ENCODE results near the gene CDK18. TPM values are rescaled to one million over a fixed set of nuclear protein-coding genes. Genes with fewer than 3 reads are reported as not detected.

CDK18 gene
- total and polyA plus RNA-seq, 2 of the 8 experiments (the other 6 are each of a cell fraction or from before 2014, with no cell fraction given) = 31.2 to 44.0 TPM

DNA sequence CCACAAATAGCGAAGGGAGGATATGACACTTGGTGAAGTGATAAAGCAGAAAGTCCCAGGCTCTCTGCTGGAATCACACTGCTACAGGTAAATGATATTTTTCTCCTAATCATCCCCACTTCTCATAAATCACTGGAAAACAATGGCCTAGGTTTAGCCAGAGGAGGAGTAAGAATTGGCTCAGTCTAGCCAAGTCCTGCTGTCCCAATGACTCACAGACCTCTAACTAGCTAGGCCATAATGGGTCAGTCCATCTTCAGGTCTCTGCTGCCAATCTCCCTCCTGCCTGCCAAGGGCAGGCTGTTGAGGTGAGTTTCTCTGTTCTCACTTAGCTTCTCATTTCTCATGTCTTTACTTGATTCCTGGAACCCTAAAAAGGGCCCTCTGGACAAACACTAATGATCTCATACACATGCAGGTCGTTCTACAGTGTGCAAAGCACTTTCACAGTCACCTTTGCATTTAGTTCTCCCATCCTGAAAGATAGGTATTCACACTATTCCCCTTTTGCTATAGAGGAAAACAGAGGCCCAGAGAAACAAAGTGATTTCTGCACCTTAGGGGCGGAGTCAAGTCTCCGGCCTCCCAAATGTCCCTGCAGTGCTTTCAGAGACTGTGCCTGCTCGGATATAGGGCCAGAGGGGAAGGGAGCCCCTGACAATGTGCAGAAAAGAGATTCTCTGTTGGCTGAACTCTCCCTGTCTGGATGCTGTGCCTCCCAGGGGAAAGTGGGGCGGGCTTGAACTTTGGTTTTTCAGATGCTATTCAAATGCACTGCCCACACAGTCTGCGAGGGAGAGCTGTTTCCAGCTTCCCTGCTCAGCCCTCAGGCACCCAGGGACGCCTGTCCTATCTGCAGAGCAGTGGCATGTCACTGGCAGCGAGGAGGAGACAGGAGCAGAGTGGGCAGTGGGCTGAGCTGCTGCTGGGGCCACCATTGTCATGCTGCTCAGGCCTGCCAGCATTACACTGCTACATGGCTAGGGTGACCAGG is 3.9 kb upstream of the CDK18 start:
- H2BK5ac ChIP-seq (ENCODE audit: low read depth, low read length) = no peak overlapping the region
- H3K27ac ChIP-seq (ENCODE audit: low read depth, low read length) = no peak overlapping the region
- POLR2A ChIA-PET (ENCODE audit: partially characterized antibody) = interaction anchor here (2.6 kb wide), 1 partner anchor 8 kb away, joined by 9 read pairs; no protein-coding TSS in a partner anchor
- peak overlapping the region in 1 of 2 experiments; percentile 18; a peak in 1 of 4 replicates for H3K4me2 ChIP-seq (ENCODE audit: insufficient read depth in 1 of 2, low read depth in 2 of 2, low read length in 2 of 2)
- no peak overlapping the region for H3K56ac ChIP-seq (replicated peaks; ENCODE audit: insufficient read length, low read depth, low read length)
- H4K8ac ChIP-seq (ENCODE audit: extremely low read depth, insufficient read depth, low read length) = no peak overlapping the region
- peak overlapping the region; percentile 98; the same call in 1 of the 2 replicates for H2AK5ac ChIP-seq (ENCODE audit: low read depth, low read length)
- H4K91ac ChIP-seq (replicated peaks; ENCODE audit: insufficient read length, low read length) = no peak overlapping the region
- H2AFZ ChIP-seq (ENCODE audit: low read length) = peak overlapping the region; percentile 37; the same call in 1 of the 2 replicates
- 47% methylated on average over 9 of the region's 9 CpGs; no CpG with 5 or more reads in 1 of the 2 experiments for WGBS, 2 experiments (ENCODE audit: extremely low coverage in 1 of 2, insufficient coverage in 1 of 2, insufficient read length in 1 of 2, insufficient replicate concordance in 2 of 2, low coverage in 1 of 2, low lambda C conversion rate in 2 of 2, missing lambda C conversion rate in 1 of 2)
- H3K9ac ChIP-seq (replicated peaks in 1 of 4; ENCODE audit: extremely low read depth in 1 of 4, low read depth in 3 of 4, low read length in 3 of 4) = no peak overlapping the region
- H3K4ac ChIP-seq (replicated peaks; ENCODE audit: insufficient read length, low read depth, low read length) = no peak overlapping the region
- no peak for FAIRE-seq
- peak overlapping the region; percentile 81 for H2BK15ac ChIP-seq (ENCODE audit: low read length)
- no peak overlapping the region for H3K23ac ChIP-seq (ENCODE audit: insufficient read length)
- no peak overlapping the region for H3K4me3 ChIP-seq (ENCODE audit: extremely low read depth in 1 of 4, insufficient read depth in 2 of 4, low read depth in 3 of 4, low read length in 4 of 4)
- peaks cover 0 to 1% of the 10 kb centered on the region in 2 experiments for H4K20me1 ChIP-seq (replicated peaks in 1 of 2; ENCODE audit: control insufficient read depth in 1 of 2, insufficient read depth in 2 of 2, low read length in 2 of 2)
- H3K4me1 ChIP-seq (replicated peaks in 1 of 4; ENCODE audit: control insufficient read depth in 3 of 4, insufficient read depth in 4 of 4, low read length in 3 of 4) = peaks cover 1 to 22% (median 10%) of the 10 kb centered on the region in 4 experiments
- peaks cover 0 to 6% of the 10 kb centered on the region in 2 experiments; a peak in 1 of 4 replicates for H3K79me2 ChIP-seq (ENCODE audit: control insufficient read depth in 1 of 2, insufficient read depth in 2 of 2, low read length in 2 of 2)
- peaks cover 5% of the 10 kb centered on the region; the same call in 1 of the 2 replicates for H3K23me2 ChIP-seq (ENCODE audit: low read depth, low read length)
- no peak overlapping the region for H4K5ac ChIP-seq (ENCODE audit: insufficient read length, low read depth, low read length)
- DNase-seq (ENCODE audit: low read depth in 1 of 2, low spot score in 2 of 2) = no peak
- no peaks in the 10 kb centered on the region for H3K36me3 ChIP-seq (ENCODE audit: control insufficient read depth in 2 of 4, insufficient read depth in 4 of 4, low read length in 3 of 4)
- no peaks in the 10 kb centered on the region for H3K9me3 ChIP-seq (ENCODE audit: insufficient read depth in 2 of 2, low read depth in 1 of 2, low read length in 1 of 2)
- H2BK20ac ChIP-seq (ENCODE audit: low read length) = no peak overlapping the region
- CTCF ChIA-PET (ENCODE audit: partially characterized antibody) = interaction anchor here (0.5 to 47.3 kb wide), 11 partner anchors 1 to 165 kb away, joined by 3 to 1626 read pairs (median 3); partner anchors contain the start of genes BLACAT1 and CDK18
- no peak overlapping the region for H3K18ac ChIP-seq (ENCODE audit: extremely low read depth, low read length)
- H3K79me1 ChIP-seq (ENCODE audit: low read depth, low read length) = no peaks in the 10 kb centered on the region; the same call in 1 of the 2 replicates
- H2BK12ac ChIP-seq (ENCODE audit: low read depth, low read length) = no peak overlapping the region; the same call in 1 of the 2 replicates
- H3K14ac ChIP-seq (ENCODE audit: insufficient read length) = no peak overlapping the region
- no peaks in the 10 kb centered on the region for H3K27me3 ChIP-seq (replicated peaks in 1 of 4; ENCODE audit: control insufficient read depth in 3 of 4, extremely low read depth in 1 of 4, insufficient read depth in 3 of 4, low read length in 3 of 4)
- H2BK120ac ChIP-seq (replicated peaks; ENCODE audit: low read depth, low read length) = no peak overlapping the region
- TF ChIP-seq POLR2A (IDR thresholded peaks at IDR 0.05; ENCODE audit: control extremely low read depth in 1 of 2, low read depth in 2 of 2, low read length in 2 of 2) = no peak
- no peak for TF ChIP-seq RFX5 (IDR thresholded peaks at IDR 0.05; ENCODE audit: borderline replicate concordance, low read depth, low read length)
- no peak for TF ChIP-seq CTBP2 (IDR thresholded peaks at IDR 0.05; ENCODE audit: borderline replicate concordance, insufficient read depth, insufficient read length, low read length)
- TF ChIP-seq SIN3A (conservative IDR thresholded peaks at IDR 0.05 in 1 of 2, IDR thresholded peaks at IDR 0.05 in 1 of 2; ENCODE audit: low read depth in 1 of 2, low read length in 2 of 2) = no peak
- TF ChIP-seq CHD2 (IDR thresholded peaks at IDR 0.05; ENCODE audit: low read length) = no peak
- TF ChIP-seq HDAC2 (IDR thresholded peaks at IDR 0.05; ENCODE audit: borderline replicate concordance in 1 of 2, low read depth in 2 of 2, low read length in 2 of 2) = no peak
